ENCODE measurements around the gene NOXO1.

DNA sequence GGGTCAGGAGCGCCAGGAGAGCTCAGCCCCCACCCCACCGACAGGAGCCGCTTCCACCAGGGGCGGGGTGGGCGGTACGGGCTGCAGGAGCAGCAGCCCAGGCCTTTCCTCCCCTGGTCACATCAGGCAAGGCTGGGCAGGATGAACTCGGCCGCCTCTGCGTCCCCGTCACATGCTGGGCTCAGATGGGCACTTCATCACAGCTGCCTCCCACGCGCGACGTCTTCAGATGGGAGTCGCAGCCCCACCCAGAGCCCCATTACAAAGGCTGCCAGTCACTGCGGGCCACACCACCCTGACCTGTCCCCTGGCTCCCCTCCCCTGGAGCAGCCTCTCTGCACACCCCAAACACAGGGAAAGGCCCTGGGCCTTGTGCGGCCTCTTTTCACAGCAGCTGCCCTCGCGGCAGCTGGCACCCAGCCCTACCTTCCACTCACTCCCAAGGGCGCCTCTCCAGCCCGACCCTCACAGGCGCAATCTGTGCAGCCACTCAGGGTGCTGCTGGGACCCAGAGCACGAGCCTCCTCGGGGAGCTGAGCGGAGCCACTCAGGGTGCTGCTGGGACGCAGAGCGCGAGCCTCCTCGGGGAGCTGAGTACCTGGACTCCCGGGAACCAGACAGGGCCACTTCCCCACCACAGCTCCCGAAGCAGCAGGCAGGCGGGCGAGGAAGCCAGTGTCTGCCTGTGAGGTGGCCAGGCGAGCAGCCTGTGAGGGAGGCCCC is 23.7 kb upstream of the NOXO1 start:
- no peak for TF ChIP-seq POLR2A (IDR thresholded peaks at IDR 0.05)
- no peak for TF ChIP-seq CTCF (IDR thresholded peaks at IDR 0.05)

Data from thyroid gland (tissue), 4 donors.